ENCODE results near the gene PLA2G5. TPM values are rescaled to one million over a fixed set of nuclear protein-coding genes. Genes with fewer than 3 reads are reported as not detected.

Gene PLA2G5
- total and polyA plus RNA-seq, 2 of the 8 experiments (the other 6 are each of a cell fraction or from before 2014, with no cell fraction given): 0.05 TPM; not detected in 1

DNA sequence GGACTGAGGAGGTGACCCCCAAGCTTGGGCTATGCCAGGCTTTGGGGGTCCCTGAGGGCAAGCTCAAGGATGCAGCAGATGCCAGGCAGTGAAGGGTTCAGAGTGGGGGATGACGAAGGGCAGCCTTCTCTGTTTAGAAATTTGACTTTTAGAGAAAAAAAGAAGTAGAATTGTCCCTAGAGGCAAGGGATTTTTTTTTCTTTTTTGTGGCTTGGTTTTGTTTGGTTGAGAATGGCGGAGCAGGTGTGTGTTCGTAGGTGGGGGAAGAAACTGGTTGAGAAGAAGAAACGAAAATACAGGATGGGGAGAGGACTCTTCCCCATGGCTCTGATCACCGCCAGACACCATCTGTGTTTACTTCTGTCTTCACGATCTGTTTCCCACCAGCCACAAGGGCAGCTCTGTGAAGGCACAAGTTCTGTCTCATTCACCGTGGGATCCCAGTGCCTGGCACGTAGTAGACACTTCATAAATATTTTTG, 8.2 kb downstream of the PLA2G5 start:
- Histone ChIP-seq H2AK5ac (ENCODE audit: low read depth, low read length) (no peak overlapping the region), H3K36me3 (ENCODE audit: control insufficient read depth in 2 of 4, insufficient read depth in 4 of 4, low read length in 3 of 4) (no peaks in the 10 kb centered on the region), H3K9me3 (ENCODE audit: insufficient read depth in 2 of 2, low read depth in 1 of 2, low read length in 1 of 2) (no peaks in the 10 kb centered on the region), H3K56ac (replicated peaks; ENCODE audit: insufficient read length, low read depth, low read length) (no peak overlapping the region), H3K23me2 (ENCODE audit: low read depth, low read length) (no peaks in the 10 kb centered on the region), H4K20me1 (replicated peaks in 1 of 2; ENCODE audit: control insufficient read depth in 1 of 2, insufficient read depth in 2 of 2, low read length in 2 of 2) (no peaks in the 10 kb centered on the region), H2BK20ac (ENCODE audit: low read length) (no peak overlapping the region), H2BK15ac (ENCODE audit: low read length) (no peak overlapping the region), H3K4me1 (replicated peaks in 1 of 4; ENCODE audit: control insufficient read depth in 3 of 4, insufficient read depth in 4 of 4, low read length in 3 of 4) (no peaks in the 10 kb centered on the region; a peak in 2 of 7 replicates), H3K9ac (replicated peaks in 1 of 4; ENCODE audit: extremely low read depth in 1 of 4, low read depth in 3 of 4, low read length in 3 of 4) (no peak overlapping the region), H3K18ac (ENCODE audit: extremely low read depth, low read length) (no peak overlapping the region), H3K23ac (ENCODE audit: insufficient read length) (no peak overlapping the region), H3K27ac (ENCODE audit: low read depth, low read length) (no peak overlapping the region), H2BK5ac (ENCODE audit: low read depth, low read length) (no peak overlapping the region), H3K4me2 (ENCODE audit: insufficient read depth in 1 of 2, low read depth in 2 of 2, low read length in 2 of 2) (no peak overlapping the region), H3K79me2 (ENCODE audit: control insufficient read depth in 1 of 2, insufficient read depth in 2 of 2, low read length in 2 of 2) (no peaks in the 10 kb centered on the region), H4K5ac (ENCODE audit: insufficient read length, low read depth, low read length) (no peak overlapping the region), H3K4me3 (ENCODE audit: extremely low read depth in 1 of 4, insufficient read depth in 2 of 4, low read depth in 3 of 4, low read length in 4 of 4) (no peak overlapping the region), H4K8ac (ENCODE audit: extremely low read depth, insufficient read depth, low read length) (no peak overlapping the region), H4K91ac (replicated peaks; ENCODE audit: insufficient read length, low read length) (no peak overlapping the region), H3K27me3 (replicated peaks in 1 of 4; ENCODE audit: control insufficient read depth in 3 of 4, extremely low read depth in 1 of 4, insufficient read depth in 3 of 4, low read length in 3 of 4) (no peaks in the 10 kb centered on the region), H2BK12ac (ENCODE audit: low read depth, low read length) (no peak overlapping the region), H3K79me1 (ENCODE audit: low read depth, low read length) (no peaks in the 10 kb centered on the region), H2BK120ac (replicated peaks; ENCODE audit: low read depth, low read length) (no peak overlapping the region), H3K4ac (replicated peaks; ENCODE audit: insufficient read length, low read depth, low read length) (no peak overlapping the region), H2AFZ (ENCODE audit: low read length) (no peak overlapping the region), H3K14ac (ENCODE audit: insufficient read length) (no peak overlapping the region)
- DNase-seq (ENCODE audit: low read depth in 1 of 2, low spot score in 2 of 2) (no peak), FAIRE-seq (no peak)
- WGBS, 2 experiments (ENCODE audit: extremely low coverage in 1 of 2, insufficient coverage in 1 of 2, insufficient read length in 1 of 2, insufficient replicate concordance in 2 of 2, low coverage in 1 of 2, low lambda C conversion rate in 2 of 2, missing lambda C conversion rate in 1 of 2): 76% methylated on average over 8 of the region's 8 CpGs; no CpG with 5 or more reads in 1 of the 2 experiments
- POLR2A ChIA-PET (ENCODE audit: partially characterized antibody): no interaction called here
- CTCF ChIA-PET (ENCODE audit: partially characterized antibody): interaction anchor here (0.7 to 2.1 kb wide), 5 partner anchors 74 to 115 kb away, joined by 3 to 6 read pairs (median 4); no protein-coding TSS in a partner anchor
- no peak for TF ChIP-seq CBX5 (IDR thresholded peaks at IDR 0.05; ENCODE audit: low read depth, low read length)
- TF ChIP-seq GTF2F1 (IDR thresholded peaks at IDR 0.05; ENCODE audit: borderline replicate concordance, low read depth, low read length): no peak
- TF ChIP-seq RFX5 (IDR thresholded peaks at IDR 0.05; ENCODE audit: borderline replicate concordance, low read depth, low read length): no peak
- TF ChIP-seq BACH1 (IDR thresholded peaks at IDR 0.05; ENCODE audit: low read length): no peak
- no peak for TF ChIP-seq PHF8 (conservative IDR thresholded peaks at IDR 0.05; ENCODE audit: low read depth, low read length)
- TF ChIP-seq JUND (IDR thresholded peaks at IDR 0.05; ENCODE audit: low read length): no peak
- no peak for TF ChIP-seq GABPA (IDR thresholded peaks at IDR 0.05; ENCODE audit: borderline replicate concordance, insufficient read depth, low read length)
- no peak for TF ChIP-seq TAF1 (IDR thresholded peaks at IDR 0.05; ENCODE audit: low read depth, low read length)
- TF ChIP-seq SAP30 (IDR thresholded peaks at IDR 0.05; ENCODE audit: insufficient read depth, insufficient replicate concordance, low read length): no peak
- no peak for TF ChIP-seq NRF1 (IDR thresholded peaks at IDR 0.05; ENCODE audit: low read depth, low read length)
- TF ChIP-seq EP300 (IDR thresholded peaks at IDR 0.05; ENCODE audit: borderline replicate concordance in 1 of 2, low read depth in 2 of 2, low read length in 2 of 2): no peak
- no peak for TF ChIP-seq POLR2A (IDR thresholded peaks at IDR 0.05; ENCODE audit: control extremely low read depth in 1 of 2, low read depth in 2 of 2, low read length in 2 of 2)
- no peak for TF ChIP-seq SIX5 (IDR thresholded peaks at IDR 0.05; ENCODE audit: low read depth, low read length)
- no peak for TF ChIP-seq FOSL1 (IDR thresholded peaks at IDR 0.05; ENCODE audit: insufficient read depth, low read depth, low read length)
- no peak for TF ChIP-seq KDM4A (IDR thresholded peaks at IDR 0.05; ENCODE audit: low read depth, low read length, severe bottlenecking)
